ENCODE data around the gene TMIGD2.

GRCh38 chr19:4342615-4343369 lies 40.6 kb upstream of the TMIGD2 start:
- TF ChIP-seq, protein P1, sequence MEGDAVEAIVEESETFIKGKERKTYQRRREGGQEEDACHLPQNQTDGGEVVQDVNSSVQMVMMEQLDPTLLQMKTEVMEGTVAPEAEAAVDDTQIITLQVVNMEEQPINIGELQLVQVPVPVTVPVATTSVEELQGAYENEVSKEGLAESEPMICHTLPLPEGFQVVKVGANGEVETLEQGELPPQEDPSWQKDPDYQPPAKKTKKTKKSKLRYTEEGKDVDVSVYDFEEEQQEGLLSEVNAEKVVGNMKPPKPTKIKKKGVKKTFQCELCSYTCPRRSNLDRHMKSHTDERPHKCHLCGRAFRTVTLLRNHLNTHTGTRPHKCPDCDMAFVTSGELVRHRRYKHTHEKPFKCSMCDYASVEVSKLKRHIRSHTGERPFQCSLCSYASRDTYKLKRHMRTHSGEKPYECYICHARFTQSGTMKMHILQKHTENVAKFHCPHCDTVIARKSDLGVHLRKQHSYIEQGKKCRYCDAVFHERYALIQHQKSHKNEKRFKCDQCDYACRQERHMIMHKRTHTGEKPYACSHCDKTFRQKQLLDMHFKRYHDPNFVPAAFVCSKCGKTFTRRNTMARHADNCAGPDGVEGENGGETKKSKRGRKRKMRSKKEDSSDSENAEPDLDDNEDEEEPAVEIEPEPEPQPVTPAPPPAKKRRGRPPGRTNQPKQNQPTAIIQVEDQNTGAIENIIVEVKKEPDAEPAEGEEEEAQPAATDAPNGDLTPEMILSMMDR (conservative IDR thresholded peaks at IDR 0.05; ENCODE audit: low read depth, low read length): peak; percentile 39
- TF ChIP-seq EZH2 (IDR thresholded peaks at IDR 0.05; ENCODE audit: borderline replicate concordance, low read depth, low read length, poor library complexity, severe bottlenecking): no peak
